C4-2B (cell line): ENCODE data around the gene PPP3CB.

ENCODE experiments used
- ZFX ChIP-seq: fragments of 450-650 bp; IDR thresholded peaks from 2 replicates; pipeline ENCODE4 v1.6.1; 2017
- TF ChIP-seq, protein P1 (sequence below): fragments of 450-650 bp; conservative IDR thresholded peaks from 2 replicates; pipeline ENCODE4 v1.5.1; 2017; ENCODE audit warnings: mild to moderate bottlenecking

GRCh38 chr10:73399063-73399462, 96.8 kb downstream of the PPP3CB start:
- TF ChIP-seq, protein P1, sequence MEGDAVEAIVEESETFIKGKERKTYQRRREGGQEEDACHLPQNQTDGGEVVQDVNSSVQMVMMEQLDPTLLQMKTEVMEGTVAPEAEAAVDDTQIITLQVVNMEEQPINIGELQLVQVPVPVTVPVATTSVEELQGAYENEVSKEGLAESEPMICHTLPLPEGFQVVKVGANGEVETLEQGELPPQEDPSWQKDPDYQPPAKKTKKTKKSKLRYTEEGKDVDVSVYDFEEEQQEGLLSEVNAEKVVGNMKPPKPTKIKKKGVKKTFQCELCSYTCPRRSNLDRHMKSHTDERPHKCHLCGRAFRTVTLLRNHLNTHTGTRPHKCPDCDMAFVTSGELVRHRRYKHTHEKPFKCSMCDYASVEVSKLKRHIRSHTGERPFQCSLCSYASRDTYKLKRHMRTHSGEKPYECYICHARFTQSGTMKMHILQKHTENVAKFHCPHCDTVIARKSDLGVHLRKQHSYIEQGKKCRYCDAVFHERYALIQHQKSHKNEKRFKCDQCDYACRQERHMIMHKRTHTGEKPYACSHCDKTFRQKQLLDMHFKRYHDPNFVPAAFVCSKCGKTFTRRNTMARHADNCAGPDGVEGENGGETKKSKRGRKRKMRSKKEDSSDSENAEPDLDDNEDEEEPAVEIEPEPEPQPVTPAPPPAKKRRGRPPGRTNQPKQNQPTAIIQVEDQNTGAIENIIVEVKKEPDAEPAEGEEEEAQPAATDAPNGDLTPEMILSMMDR: no peak
- no peak for TF ChIP-seq ZFX
